ENCODE data around the gene NCR2. TPM values are rescaled to one million over a fixed set of nuclear protein-coding genes. Genes with fewer than 3 reads are reported as not detected.

The NCR2 gene
- total RNA-seq, 4 donors from 2014 or later: not detected

- Histone ChIP-seq H3K4me1 (no peaks in the 10 kb centered on the region), H3K27ac (no peak overlapping the region), H3K4me3 (no peak overlapping the region), H3K27me3 (peaks cover 14 to 39% (median 23%) of the 10 kb centered on the region in 3 donors), H3K36me3 (no peaks in the 10 kb centered on the region), H3K9me3 (no peaks in the 10 kb centered on the region)
- no peak for TF ChIP-seq POLR2A (IDR thresholded peaks at IDR 0.05)
- TF ChIP-seq, protein P1, sequence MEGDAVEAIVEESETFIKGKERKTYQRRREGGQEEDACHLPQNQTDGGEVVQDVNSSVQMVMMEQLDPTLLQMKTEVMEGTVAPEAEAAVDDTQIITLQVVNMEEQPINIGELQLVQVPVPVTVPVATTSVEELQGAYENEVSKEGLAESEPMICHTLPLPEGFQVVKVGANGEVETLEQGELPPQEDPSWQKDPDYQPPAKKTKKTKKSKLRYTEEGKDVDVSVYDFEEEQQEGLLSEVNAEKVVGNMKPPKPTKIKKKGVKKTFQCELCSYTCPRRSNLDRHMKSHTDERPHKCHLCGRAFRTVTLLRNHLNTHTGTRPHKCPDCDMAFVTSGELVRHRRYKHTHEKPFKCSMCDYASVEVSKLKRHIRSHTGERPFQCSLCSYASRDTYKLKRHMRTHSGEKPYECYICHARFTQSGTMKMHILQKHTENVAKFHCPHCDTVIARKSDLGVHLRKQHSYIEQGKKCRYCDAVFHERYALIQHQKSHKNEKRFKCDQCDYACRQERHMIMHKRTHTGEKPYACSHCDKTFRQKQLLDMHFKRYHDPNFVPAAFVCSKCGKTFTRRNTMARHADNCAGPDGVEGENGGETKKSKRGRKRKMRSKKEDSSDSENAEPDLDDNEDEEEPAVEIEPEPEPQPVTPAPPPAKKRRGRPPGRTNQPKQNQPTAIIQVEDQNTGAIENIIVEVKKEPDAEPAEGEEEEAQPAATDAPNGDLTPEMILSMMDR (IDR thresholded peaks at IDR 0.05 in 4 of 5, conservative IDR thresholded peaks at IDR 0.05 in 1 of 5): no peak
- in situ Hi-C loops (cut with MboI; ENCODE audit: low sequenced_read_pairs in 4 of 4) (no loop called here), intact Hi-C loops (cut with DNase I; ENCODE audit: low total_unique reads) (no loop called here)
- DNase-seq: no peak
- no peak for ATAC-seq
These were observed 9.3 kb upstream of the NCR2 start for GRCh38 chr6:41326092-41326491.

DNA sequence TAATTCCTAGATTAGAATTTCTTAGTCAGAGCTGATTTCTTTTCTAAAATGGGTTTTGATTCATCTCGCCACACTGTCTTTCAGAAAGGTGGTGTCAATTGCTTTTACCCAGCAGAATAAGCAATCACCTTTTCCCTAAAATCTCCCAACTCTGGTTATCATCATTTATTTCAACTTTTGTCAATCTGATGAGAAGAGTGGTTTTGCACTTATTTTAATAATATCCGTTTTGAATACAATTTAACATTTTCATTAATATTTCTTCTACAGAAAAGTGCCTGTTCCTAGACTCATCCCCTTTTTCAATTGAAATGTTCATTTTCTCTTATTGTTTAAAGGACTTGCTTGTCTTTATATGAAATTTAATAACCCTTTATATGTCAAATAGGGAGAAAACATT lies 8.2 kb upstream of the NCR2 start:
- DNase-seq (no peak), ATAC-seq (no peak)
- intact Hi-C loops (cut with DNase I; ENCODE audit: low total_unique reads) (no loop called here), in situ Hi-C loops (cut with MboI; ENCODE audit: low sequenced_read_pairs in 4 of 4) (no loop called here)
- Histone ChIP-seq H3K27ac (no peak overlapping the region), H3K27me3 (peaks cover 14 to 39% (median 23%) of the 10 kb centered on the region in 3 donors), H3K4me3 (no peak overlapping the region), H3K36me3 (no peaks in the 10 kb centered on the region), H3K4me1 (no peaks in the 10 kb centered on the region), H3K9me3 (no peaks in the 10 kb centered on the region)
- TF ChIP-seq POLR2A (IDR thresholded peaks at IDR 0.05): no peak
- TF ChIP-seq, protein P1 (IDR thresholded peaks at IDR 0.05 in 4 of 5, conservative IDR thresholded peaks at IDR 0.05 in 1 of 5): no peak

DNA sequence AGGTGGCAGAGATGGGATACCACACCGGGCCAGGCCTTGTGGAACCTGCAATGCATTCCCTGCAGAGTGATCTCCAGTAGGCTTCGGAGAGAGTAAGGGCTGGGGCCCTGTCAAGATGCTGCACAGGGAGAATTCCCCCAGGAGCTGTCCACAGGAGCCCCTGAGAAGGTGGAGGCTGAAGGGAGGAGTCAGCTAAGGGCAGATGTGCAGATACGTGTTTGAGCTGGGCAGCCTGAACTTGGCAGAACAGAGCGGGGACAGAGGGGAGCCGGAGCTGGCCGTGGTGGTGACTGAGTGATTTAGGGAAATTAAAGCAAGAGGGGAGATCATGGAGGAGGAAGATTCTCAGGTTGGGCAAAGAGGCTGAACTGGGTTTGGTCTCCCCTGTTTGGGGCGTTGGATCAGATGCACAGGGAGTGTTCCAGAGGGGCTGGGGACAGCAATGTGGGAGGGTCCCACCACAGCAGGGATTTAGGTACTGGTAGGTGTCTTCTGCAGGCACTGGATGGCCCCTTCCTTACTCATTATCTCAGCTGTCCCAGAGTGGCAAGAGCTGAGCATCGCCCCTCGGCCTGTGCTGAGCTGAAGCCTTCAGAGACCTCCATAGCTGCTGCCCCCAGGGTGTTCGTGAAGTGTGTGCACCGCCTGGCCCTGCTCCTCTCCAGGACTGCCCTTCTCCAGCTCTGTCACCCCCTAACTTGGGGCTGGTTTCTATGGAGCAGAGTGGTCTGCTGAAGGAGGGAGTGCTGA lies 3.8 kb upstream of the NCR2 start:
- Histone ChIP-seq H3K36me3 (no peaks in the 10 kb centered on the region), H3K9me3 (no peaks in the 10 kb centered on the region), H3K4me3 (no peak overlapping the region), H3K27me3 (peaks cover 8 to 19% (median 8%) of the 10 kb centered on the region in 3 donors), H3K4me1 (no peaks in the 10 kb centered on the region), H3K27ac (no peak overlapping the region)
- DNase-seq: no peak
- intact Hi-C loops (cut with DNase I; ENCODE audit: low total_unique reads): no loop called here
- in situ Hi-C loops (cut with MboI; ENCODE audit: low sequenced_read_pairs in 4 of 4): no loop called here
- TF ChIP-seq, protein P1 (IDR thresholded peaks at IDR 0.05 in 4 of 5, conservative IDR thresholded peaks at IDR 0.05 in 1 of 5): no peak
- no peak for TF ChIP-seq POLR2A (IDR thresholded peaks at IDR 0.05)
- ATAC-seq: no peak

GRCh38 chr6:41332241-41332640 lies 3.2 kb upstream of the NCR2 start:
- in situ Hi-C loops (cut with MboI; ENCODE audit: low sequenced_read_pairs in 4 of 4): no loop called here
- no peak for TF ChIP-seq POLR2A (IDR thresholded peaks at IDR 0.05)
- TF ChIP-seq, protein P1 (IDR thresholded peaks at IDR 0.05 in 4 of 5, conservative IDR thresholded peaks at IDR 0.05 in 1 of 5): no peak
- Histone ChIP-seq H3K27ac (no peak overlapping the region), H3K4me1 (no peaks in the 10 kb centered on the region), H3K4me3 (no peak overlapping the region), H3K36me3 (no peaks in the 10 kb centered on the region), H3K27me3 (peaks cover 2 to 15% (median 8%) of the 10 kb centered on the region in 3 donors), H3K9me3 (no peaks in the 10 kb centered on the region)
- DNase-seq (no peak), ATAC-seq (no peak)
- intact Hi-C loops (cut with DNase I; ENCODE audit: low total_unique reads): no loop called here
